Coronary artery (tissue), 2 donors: ENCODE results near the gene GJB1.

Experiments used
- DNase-seq: peaks from one replicate; pipeline ENCODE4 v3.0.0-alpha.2; 2017; ENCODE audit warnings: low spot score
- H3K27ac ChIP-seq, 2 donors: fragments of 200-600 bp; sonication (generic); one replicate each; pipeline ENCODE4 v1.5.1; 2016 to 2019
- H3K4me3 ChIP-seq: fragments of 200-600 bp; sonication (generic); 2 replicates; pipeline ENCODE4 v1.5.1; 2016; ENCODE audit warnings: mild to moderate bottlenecking, moderate library complexity
- CTCF ChIP-seq: fragments of 200-600 bp; sonication (generic); IDR thresholded peaks from one replicate; pipeline ENCODE4 v1.5.1; 2019; ENCODE audit warnings: antibody characterized with exemption

Gene GJB1

GRCh38 chrX:71195964-71196649 is 26.9 kb upstream of the GJB1 start:
- H3K27ac ChIP-seq = no peak overlapping the region
- TF ChIP-seq CTCF = no peak
- DNase-seq = no peak
- H3K4me3 ChIP-seq = no peak overlapping the region

- no peak for TF ChIP-seq CTCF
- DNase-seq = no peak
- Histone ChIP-seq H3K27ac (no peak overlapping the region), H3K4me3 (no peak overlapping the region)
These were observed 25.0 kb upstream of the GJB1 start for GRCh38 chrX:71198066-71198465.

- H3K4me3 ChIP-seq = no peak overlapping the region
- no peak overlapping the region for H3K27ac ChIP-seq
- no peak for TF ChIP-seq CTCF
- DNase-seq = no peak
These were observed 23.6 kb upstream of the GJB1 start for GRCh38 chrX:71199252-71200008.

- TF ChIP-seq CTCF = no peak
- no peak overlapping the region for H3K27ac ChIP-seq
- DNase-seq = no peak
- no peak overlapping the region for H3K4me3 ChIP-seq
These were observed 12.2 kb upstream of the GJB1 start for GRCh38 chrX:71210816-71211215.

- DNase-seq = no peak
- TF ChIP-seq CTCF = no peak
- Histone ChIP-seq H3K4me3 (no peak overlapping the region), H3K27ac (no peak overlapping the region)
These were observed 10.5 kb upstream of the GJB1 start for GRCh38 chrX:71212536-71212935.

- TF ChIP-seq CTCF = no peak
- H3K27ac ChIP-seq = no peak overlapping the region
- DNase-seq = no peak
- H3K4me3 ChIP-seq = no peak overlapping the region
These were observed 8.9 kb upstream of the GJB1 start for GRCh38 chrX:71214152-71214551.
